NT2/D1 (cell line): ENCODE results near the gene DUSP15.

Experiments used
- SUZ12 ChIP-seq: IDR thresholded peaks from 2 replicates; pipeline ENCODE4 v1.6.1; 2011; ENCODE audit not compliant: insufficient read length, insufficient read depth; ENCODE audit errors: extremely low read depth
- YY1 ChIP-seq: IDR thresholded peaks from 2 replicates; pipeline ENCODE4 v1.6.1; 2011; ENCODE audit not compliant: insufficient read length, insufficient read depth
- ZNF274 ChIP-seq: IDR thresholded peaks from 2 replicates; pipeline ENCODE4 v1.6.1; 2011; ENCODE audit warnings: mild to moderate bottlenecking, low read depth, low read length

GRCh38 chr20:31851240-31851955 is 18.9 kb downstream of the DUSP15 start:
- TF ChIP-seq YY1 = no peak
- TF ChIP-seq ZNF274 = no peak
- no peak for TF ChIP-seq SUZ12
